PC-9 (cell line): ENCODE data around the gene ZNF28. TPM values are rescaled to one million over a fixed set of nuclear protein-coding genes. Genes with fewer than 3 reads are reported as not detected.
"Not testable (repeated sequence)": the region's sequence is repeated elsewhere in the genome, so short reads cannot be mapped to it uniquely, and the experiment has no call there.

Experiments used
- BruUV-seq: library from RNA; stranded (reverse); fragments of 400-500 nt; replicated peaks from 2 replicates; lab custom pipeline; 2021; lab: Mats Ljungman, UMichigan
- CTCF ChIA-PET: fragments of 300-600 bp; sonication (Branson Sonifier 250); formaldehyde crosslinking; loops from one replicate; lab custom pipeline; 2022; ENCODE audit warnings: antibody characterized with exemption; lab: Charles Lee
- POLR2A ChIA-PET: fragments of 300-600 bp; sonication (Branson Sonifier 250); formaldehyde crosslinking; loops from one replicate; lab custom pipeline; 2022; ENCODE audit warnings: antibody characterized with exemption; ENCODE audit not compliant: unreplicated experiment; lab: Charles Lee
- DNase-seq, 2 experiments: peaks; one replicate each; pipeline versions ENCODE4 v3.0.0 to v3.0.0-alpha.2; 2015 to 2022; ENCODE audit warnings: mixed read lengths in 1 of 2
- H2AFZ ChIP-seq: fragments of 200-600 bp; sonication (generic); 2 replicates; pipeline ENCODE4 v1.8.1; 2017; ENCODE audit warnings: antibody characterized with exemption
- H3F3A ChIP-seq: fragments of 200-600 bp; sonication (generic); 2 replicates; pipeline ENCODE4 v1.8.1; 2017; ENCODE audit warnings: antibody characterized with exemption, mild to moderate bottlenecking, low read depth; ENCODE audit not compliant: insufficient read depth
- H3K27ac ChIP-seq: fragments of 200-600 bp; sonication (generic); 2 replicates; pipeline ENCODE4 v1.6.1; 2016; ENCODE audit warnings: mixed run types
- H3K27me3 ChIP-seq: fragments of 200-600 bp; sonication (generic); 2 replicates; pipeline ENCODE4 v1.6.1; 2016; ENCODE audit warnings: low read depth, mixed run types; ENCODE audit not compliant: insufficient read depth
- H3K36me3 ChIP-seq: fragments of 200-600 bp; sonication (generic); 2 replicates; pipeline ENCODE4 v1.6.1; 2016; ENCODE audit warnings: low read depth, mixed run types
- H3K4me1 ChIP-seq: fragments of 200-600 bp; sonication (generic); replicated peaks from 2 replicates; pipeline ENCODE4 v1.6.1; 2016; ENCODE audit warnings: mixed run types; ENCODE audit not compliant: insufficient read depth
- H3K4me2 ChIP-seq: fragments of 200-600 bp; sonication (generic); 2 replicates; pipeline ENCODE4 v1.6.1; 2017; ENCODE audit warnings: mixed run types
- H3K4me3 ChIP-seq: fragments of 200-600 bp; sonication (generic); 2 replicates; pipeline ENCODE4 v1.6.1; 2016; ENCODE audit warnings: mixed run types
- H3K79me2 ChIP-seq: fragments of 200-600 bp; sonication (generic); 2 replicates; pipeline ENCODE4 v1.6.1; 2017; ENCODE audit warnings: low read depth, mixed run types
- H3K9me2 ChIP-seq: fragments of 200-600 bp; sonication (generic); 2 replicates; pipeline ENCODE4 v1.8.1; 2017; ENCODE audit warnings: mild to moderate bottlenecking; ENCODE audit not compliant: insufficient read depth
- H3K9me3 ChIP-seq: fragments of 200-600 bp; sonication (generic); 2 replicates; pipeline ENCODE4 v1.8.1; 2016; ENCODE audit warnings: low read depth; ENCODE audit not compliant: insufficient read depth
- H4K20me1 ChIP-seq: fragments of 200-600 bp; sonication (generic); 2 replicates; pipeline ENCODE4 v1.8.1; 2017; ENCODE audit not compliant: insufficient read depth
- CTCF ChIP-seq: fragments of 200-600 bp; sonication (generic); conservative IDR thresholded peaks from 2 replicates; pipeline ENCODE4 v1.6.1; 2017; ENCODE audit warnings: mixed run types, antibody characterized with exemption, mild to moderate bottlenecking, moderate library complexity
- EZH2 ChIP-seq: fragments of 200-600 bp; sonication (generic); IDR thresholded peaks from 2 replicates; pipeline ENCODE4 v1.8.0; 2017; ENCODE audit warnings: antibody characterized with exemption, low read depth
- intact Hi-C: fragments of 100-400 bp; cut with micrococcal nuclease; formaldehyde crosslinking; loops from one replicate; pipeline ENCODE4 v1.10.0; 2022; ENCODE audit not compliant: unreplicated experiment
- total RNA-seq: library from RNA; stranded (reverse); gene quantifications from 2 replicates; pipeline ENCODE4 v1.2.3, GENCODE V29; 2021

Gene ZNF28
- total RNA-seq, 1 experiment from 2014 or later: 29.5 TPM

- BruUV-seq, H4K20me1 ChIP-seq, H3K4me1 ChIP-seq, H3K79me2 ChIP-seq, H3K4me3 ChIP-seq, H3F3A ChIP-seq, H2AFZ ChIP-seq, CTCF ChIA-PET, H3K27me3 ChIP-seq, H3K4me2 ChIP-seq, POLR2A ChIA-PET, intact Hi-C loops, H3K27ac ChIP-seq, H3K9me2 ChIP-seq, DNase-seq: not testable (repeated sequence)
- Histone ChIP-seq H3K9me3 (peaks cover 20% of the 10 kb centered on the region), H3K36me3 (peaks cover 12% of the 10 kb centered on the region; the same call in 1 of the 2 replicates)
These were observed 12.9 kb upstream of the ZNF28 start for GRCh38 chr19:52834289-52834688.

- H3K4me1 ChIP-seq, intact Hi-C loops, BruUV-seq, DNase-seq, H3K27ac ChIP-seq, H3K79me2 ChIP-seq, CTCF ChIA-PET, H3K27me3 ChIP-seq, H3K4me3 ChIP-seq, H4K20me1 ChIP-seq, H2AFZ ChIP-seq, H3F3A ChIP-seq, H3K4me2 ChIP-seq, POLR2A ChIA-PET, H3K9me2 ChIP-seq, H3K36me3 ChIP-seq: not testable (repeated sequence)
- H3K9me3 ChIP-seq: peaks cover 13% of the 10 kb centered on the region
These were observed 12.1 kb upstream of the ZNF28 start for GRCh38 chr19:52833541-52833940.

GRCh38 chr19:52829866-52830265, 8.4 kb upstream of the ZNF28 start:
- POLR2A ChIA-PET, H3K79me2 ChIP-seq, BruUV-seq, H3K4me2 ChIP-seq, H3K9me2 ChIP-seq, H4K20me1 ChIP-seq, intact Hi-C loops, H3K4me3 ChIP-seq, CTCF ChIA-PET, DNase-seq, H3K36me3 ChIP-seq, H3F3A ChIP-seq, H3K4me1 ChIP-seq, H2AFZ ChIP-seq, H3K27me3 ChIP-seq, H3K27ac ChIP-seq: not testable (repeated sequence)
- peaks cover 11% of the 10 kb centered on the region; the same call in 1 of the 2 replicates for H3K9me3 ChIP-seq

GRCh38 chr19:52825765-52826164, 4.3 kb upstream of the ZNF28 start:
- H3K9me2 ChIP-seq: no peaks in the 10 kb centered on the region
- no peaks in the 10 kb centered on the region for H3K4me1 ChIP-seq
- no peak overlapping the region for H3K4me3 ChIP-seq
- no peaks in the 10 kb centered on the region for H3F3A ChIP-seq
- POLR2A ChIA-PET: no interaction called here
- H3K27ac ChIP-seq: no peak overlapping the region
- H2AFZ ChIP-seq: no peak overlapping the region
- TF ChIP-seq EZH2 (no peak), CTCF (no peak)
- H3K27me3 ChIP-seq: no peaks in the 10 kb centered on the region
- no peaks in the 10 kb centered on the region for H3K36me3 ChIP-seq
- peaks cover 25% of the 10 kb centered on the region for H3K9me3 ChIP-seq
- no TSS peak for BruUV-seq
- CTCF ChIA-PET: no interaction called here
- peaks cover 1% of the 10 kb centered on the region; the same call in 1 of the 2 replicates for H3K79me2 ChIP-seq
- intact Hi-C loops: no loop called here
- H3K4me2 ChIP-seq: no peak overlapping the region
- H4K20me1 ChIP-seq: no peaks in the 10 kb centered on the region
- no peak for DNase-seq
